Suprapubic skin (tissue), 4 donors: ENCODE data around the gene EAF1.
"Not testable (repeated sequence)": the region's sequence is repeated elsewhere in the genome, so short reads cannot be mapped to it uniquely, and the experiment has no call there.

Source experiments
- CTCF ChIP-seq, 2 donors: fragments of 200-600 bp in 1 of 2; fragments of 450-650 bp in 1 of 2; sonication (generic) in 1 of 2; IDR thresholded peaks; one replicate each; pipeline ENCODE4 v1.5.1; 2016 to 2019; ENCODE audit warnings: antibody characterized with exemption in 2 of 2, mild to moderate bottlenecking in 1 of 2, moderate library complexity in 1 of 2
- POLR2A ChIP-seq, 2 donors: fragments of 450-650 bp; IDR thresholded peaks; one replicate each; pipeline ENCODE4 v1.6.1; 2017; ENCODE audit warnings: antibody characterized with exemption in 2 of 2, mild to moderate bottlenecking in 2 of 2, moderate library complexity in 2 of 2
- POLR2AphosphoS5 ChIP-seq, 3 donors: sonication (generic); formaldehyde crosslinking; IDR thresholded peaks; one replicate each; pipeline ENCODE4 v1.6.1; 2017; ENCODE audit warnings: antibody characterized with exemption in 3 of 3

GRCh38 chr3:15386654-15386955 lies 40.8 kb upstream of the EAF1 start:
- not testable (repeated sequence) for TF ChIP-seq POLR2A, CTCF, POLR2AphosphoS5 (IDR thresholded peaks at IDR 0.05)
